HepG2 (cell line): ENCODE data around the gene TEKTIP1. TPM values are rescaled to one million over a fixed set of nuclear protein-coding genes. Genes with fewer than 3 reads are reported as not detected.
A peak's percentile ranks its signal among the peaks of the same experiment; 100 is the strongest.

Source experiments
- ASH2L ChIP-seq: fragments of 300-600, 200-600 bp; sonication (generic); IDR thresholded peaks from 2 replicates; pipeline ENCODE4 v1.7.0; 2017; ENCODE audit warnings: low read depth, mild to moderate bottlenecking, moderate library complexity, mixed read lengths, low read length; ENCODE audit not compliant: insufficient read length
- HDAC1 ChIP-seq: sonication (generic); formaldehyde crosslinking; IDR thresholded peaks from 2 replicates; pipeline ENCODE4 v1.5.1; 2020; ENCODE audit warnings: mild to moderate bottlenecking, missing genetic modification reagents
- KDM3A ChIP-seq: IDR thresholded peaks from 2 replicates; pipeline ENCODE4 v1.6.1; 2018; ENCODE audit warnings: low read depth, missing compliant biosample characterization
- MXI1 ChIP-seq: IDR thresholded peaks from 3 replicates; pipeline ENCODE4 v1.6.1; 2012; ENCODE audit warnings: low read depth, low read length, inconsistent platforms, borderline replicate concordance
- NR3C1 ChIP-seq: sonication (generic); formaldehyde crosslinking; IDR thresholded peaks from 2 replicates; pipeline ENCODE4 v1.4.0; 2020; ENCODE audit warnings: missing genetic modification reagents
- SNRNP70 ChIP-seq: fragments of 200-400 bp; formaldehyde crosslinking; IDR thresholded peaks from 2 replicates; pipeline ENCODE4 v1.6.1; 2017; ENCODE audit warnings: mild to moderate bottlenecking, low read depth, low read length, moderate library complexity
- TBP ChIP-seq: sonication (generic); formaldehyde crosslinking; IDR thresholded peaks from 2 replicates; pipeline ENCODE4 v1.5.0; 2020; ENCODE audit warnings: missing genetic modification reagents
- XRCC5 ChIP-seq: fragments of 200-400 bp; formaldehyde crosslinking; optimal IDR thresholded peaks from 2 replicates; pipeline ENCODE3; 2017; ENCODE audit warnings: mild to moderate bottlenecking, low read length
- ZNF652 ChIP-seq: IDR thresholded peaks from 2 replicates; pipeline ENCODE4 v1.6.1; 2016; ENCODE audit warnings: low read depth, borderline replicate concordance
- ZNF703 ChIP-seq: sonication (generic); formaldehyde crosslinking; IDR thresholded peaks from 2 replicates; pipeline ENCODE4 v1.5.1; 2020; ENCODE audit warnings: missing genetic modification reagents, mild to moderate bottlenecking, moderate library complexity, borderline replicate concordance
- ZNF709 ChIP-seq: sonication (generic); formaldehyde crosslinking; IDR thresholded peaks from 2 replicates; pipeline ENCODE4 v1.5.0; 2020; ENCODE audit warnings: mild to moderate bottlenecking, missing genetic modification reagents
- ZNF83 ChIP-seq: sonication (generic); formaldehyde crosslinking; IDR thresholded peaks from 2 replicates; pipeline ENCODE4 v1.4.0; 2020; ENCODE audit warnings: missing genetic modification reagents, mild to moderate bottlenecking, borderline replicate concordance
- polyA plus RNA-seq, 8 experiments: library from polyadenylated mRNA; depleted of rRNA in 3 of 8; stranded (reverse) in 7 of 8; unstranded in 1 of 8; fragments of >200 nt; fragmentation: Illumina TruSeq in 4 of 8; extraction: Trizol in 4 of 8; gene quantifications; 2 replicates each; pipeline versions ENCODE4 v1.2.1 to v1.2.3, GENCODE V29; 2011 to 2016; ENCODE audit warnings: low read depth in 4 of 8, missing spikeins in 1 of 8, mixed read lengths in 1 of 8; ENCODE audit not compliant: insufficient read depth in 1 of 8
- total RNA-seq, 5 experiments: library from RNA; depleted of rRNA; stranded (reverse); fragments of >200 nt; fragmentation: Illumina TruSeq; extraction: Trizol; gene quantifications; 2 replicates each; pipeline ENCODE4 v1.2.3, GENCODE V29; 2016; ENCODE audit warnings: low read depth in 1 of 5
- TF ChIP-seq, protein P1 (sequence below): sonication (generic); formaldehyde crosslinking; IDR thresholded peaks from 2 replicates; pipeline ENCODE4 v1.5.1; 2020; ENCODE audit warnings: mild to moderate bottlenecking, moderate library complexity, missing genetic modification reagents
- TF ChIP-seq, protein P2 (sequence below): sonication (generic); formaldehyde crosslinking; IDR thresholded peaks from 2 replicates; pipeline ENCODE4 v1.5.1; 2020; ENCODE audit warnings: mild to moderate bottlenecking, missing genetic modification reagents
- TF ChIP-seq, protein P3 (sequence below): sonication (generic); formaldehyde crosslinking; IDR thresholded peaks from 2 replicates; pipeline ENCODE4 v1.4.0; 2020; ENCODE audit warnings: missing genetic modification reagents, borderline replicate concordance

Gene TEKTIP1
- total and polyA plus RNA-seq, 2 of the 13 experiments (the other 11 are each of a cell fraction or from before 2014, with no cell fraction given): not detected

DNA sequence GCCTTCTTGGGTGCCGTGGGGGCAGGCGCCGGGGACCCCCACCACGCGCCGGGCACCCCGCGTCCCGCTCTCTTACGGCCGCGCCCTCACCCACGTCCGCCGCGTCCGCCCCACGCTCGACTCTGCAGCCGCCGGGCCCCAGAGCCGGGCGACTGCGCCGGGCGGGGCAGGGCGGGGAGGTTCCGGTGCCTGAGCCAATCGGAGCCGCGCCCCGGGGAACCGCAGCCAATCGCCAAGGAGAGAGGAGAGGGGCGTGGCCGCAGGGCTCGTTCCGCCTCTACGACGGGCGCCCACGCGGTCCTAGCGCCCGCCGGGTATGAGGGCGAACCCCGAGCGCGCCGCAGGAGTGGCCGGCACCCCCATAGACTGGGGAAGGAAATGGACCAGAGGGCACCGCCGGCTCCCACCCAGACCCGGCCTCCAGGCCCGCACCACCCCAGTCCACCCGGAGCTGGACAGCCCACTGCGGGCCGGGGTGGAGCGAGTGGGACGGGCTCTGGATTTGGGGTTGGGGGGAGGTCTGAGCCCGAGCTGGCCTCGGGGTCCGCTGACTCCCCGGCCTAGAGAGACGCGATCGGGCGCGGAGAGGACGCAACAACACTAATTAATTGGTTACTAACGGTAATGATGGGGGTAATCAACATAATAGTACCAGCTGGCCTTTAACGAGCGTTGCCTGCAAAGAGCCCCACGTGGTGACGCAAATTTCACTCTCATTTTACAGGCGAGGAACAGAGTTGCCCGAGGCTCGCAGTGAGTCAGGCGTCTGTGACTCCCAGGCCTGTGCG, 18.7 kb downstream of the TEKTIP1 start, which contains the start of gene MFSD12 (continued):
- TF ChIP-seq ZNF83 (CRISPR knock-in tag): no peak
- TF ChIP-seq XRCC5: peak; percentile 96
- TF ChIP-seq ASH2L: peak; percentile 59
- no peak for TF ChIP-seq ZNF703
- TF ChIP-seq, protein P1, sequence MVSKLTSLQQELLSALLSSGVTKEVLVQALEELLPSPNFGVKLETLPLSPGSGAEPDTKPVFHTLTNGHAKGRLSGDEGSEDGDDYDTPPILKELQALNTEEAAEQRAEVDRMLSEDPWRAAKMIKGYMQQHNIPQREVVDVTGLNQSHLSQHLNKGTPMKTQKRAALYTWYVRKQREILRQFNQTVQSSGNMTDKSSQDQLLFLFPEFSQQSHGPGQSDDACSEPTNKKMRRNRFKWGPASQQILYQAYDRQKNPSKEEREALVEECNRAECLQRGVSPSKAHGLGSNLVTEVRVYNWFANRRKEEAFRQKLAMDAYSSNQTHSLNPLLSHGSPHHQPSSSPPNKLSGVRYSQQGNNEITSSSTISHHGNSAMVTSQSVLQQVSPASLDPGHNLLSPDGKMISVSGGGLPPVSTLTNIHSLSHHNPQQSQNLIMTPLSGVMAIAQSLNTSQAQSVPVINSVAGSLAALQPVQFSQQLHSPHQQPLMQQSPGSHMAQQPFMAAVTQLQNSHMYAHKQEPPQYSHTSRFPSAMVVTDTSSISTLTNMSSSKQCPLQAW: peak; percentile 69; the same call in 1 of the 2 replicates
- TF ChIP-seq ZNF652: no peak
- TF ChIP-seq, protein P2, sequence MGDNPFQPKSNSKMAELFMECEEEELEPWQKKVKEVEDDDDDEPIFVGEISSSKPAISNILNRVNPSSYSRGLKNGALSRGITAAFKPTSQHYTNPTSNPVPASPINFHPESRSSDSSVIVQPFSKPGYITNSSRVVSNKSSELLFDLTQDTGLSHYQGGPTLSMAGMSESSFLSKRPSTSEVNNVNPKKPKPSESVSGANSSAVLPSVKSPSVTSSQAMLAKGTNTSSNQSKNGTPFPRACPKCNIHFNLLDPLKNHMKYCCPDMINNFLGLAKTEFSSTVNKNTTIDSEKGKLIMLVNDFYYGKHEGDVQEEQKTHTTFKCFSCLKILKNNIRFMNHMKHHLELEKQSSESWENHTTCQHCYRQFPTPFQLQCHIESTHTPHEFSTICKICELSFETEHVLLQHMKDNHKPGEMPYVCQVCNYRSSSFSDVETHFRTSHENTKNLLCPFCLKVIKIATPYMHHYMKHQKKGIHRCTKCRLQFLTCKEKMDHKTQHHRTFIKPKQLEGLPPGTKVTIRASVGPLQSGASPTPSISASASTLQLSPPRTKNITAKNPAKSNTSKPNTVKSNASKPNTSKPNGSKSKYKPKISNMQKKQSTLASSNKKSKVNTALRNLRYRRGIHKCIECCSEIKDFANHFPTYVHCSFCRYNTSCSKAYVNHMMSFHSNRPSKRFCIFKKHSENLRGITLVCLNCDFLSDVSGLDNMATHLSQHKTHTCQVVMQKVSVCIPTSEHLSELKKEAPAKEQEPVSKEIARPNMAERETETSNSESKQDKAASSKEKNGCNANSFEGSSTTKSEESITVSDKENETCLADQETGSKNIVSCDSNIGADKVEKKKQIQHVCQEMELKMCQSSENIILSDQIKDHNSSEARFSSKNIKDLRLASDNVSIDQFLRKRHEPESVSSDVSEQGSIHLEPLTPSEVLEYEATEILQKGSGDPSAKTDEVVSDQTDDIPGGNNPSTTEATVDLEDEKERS: no peak
- peak; percentile 66; the same call in 1 of the 3 replicates for TF ChIP-seq MXI1
- no peak for TF ChIP-seq TBP (CRISPR knock-in tag)
- TF ChIP-seq ZNF709: peak; percentile 72; the same call in 1 of the 2 replicates
- no peak for TF ChIP-seq NR3C1
- no peak for TF ChIP-seq SNRNP70
- TF ChIP-seq KDM3A (CRISPR knock-in tag): peak; percentile 62; the same call in 1 of the 2 replicates
- peak; percentile 71 for TF ChIP-seq HDAC1 (CRISPR knock-in tag)
- TF ChIP-seq, protein P3, sequence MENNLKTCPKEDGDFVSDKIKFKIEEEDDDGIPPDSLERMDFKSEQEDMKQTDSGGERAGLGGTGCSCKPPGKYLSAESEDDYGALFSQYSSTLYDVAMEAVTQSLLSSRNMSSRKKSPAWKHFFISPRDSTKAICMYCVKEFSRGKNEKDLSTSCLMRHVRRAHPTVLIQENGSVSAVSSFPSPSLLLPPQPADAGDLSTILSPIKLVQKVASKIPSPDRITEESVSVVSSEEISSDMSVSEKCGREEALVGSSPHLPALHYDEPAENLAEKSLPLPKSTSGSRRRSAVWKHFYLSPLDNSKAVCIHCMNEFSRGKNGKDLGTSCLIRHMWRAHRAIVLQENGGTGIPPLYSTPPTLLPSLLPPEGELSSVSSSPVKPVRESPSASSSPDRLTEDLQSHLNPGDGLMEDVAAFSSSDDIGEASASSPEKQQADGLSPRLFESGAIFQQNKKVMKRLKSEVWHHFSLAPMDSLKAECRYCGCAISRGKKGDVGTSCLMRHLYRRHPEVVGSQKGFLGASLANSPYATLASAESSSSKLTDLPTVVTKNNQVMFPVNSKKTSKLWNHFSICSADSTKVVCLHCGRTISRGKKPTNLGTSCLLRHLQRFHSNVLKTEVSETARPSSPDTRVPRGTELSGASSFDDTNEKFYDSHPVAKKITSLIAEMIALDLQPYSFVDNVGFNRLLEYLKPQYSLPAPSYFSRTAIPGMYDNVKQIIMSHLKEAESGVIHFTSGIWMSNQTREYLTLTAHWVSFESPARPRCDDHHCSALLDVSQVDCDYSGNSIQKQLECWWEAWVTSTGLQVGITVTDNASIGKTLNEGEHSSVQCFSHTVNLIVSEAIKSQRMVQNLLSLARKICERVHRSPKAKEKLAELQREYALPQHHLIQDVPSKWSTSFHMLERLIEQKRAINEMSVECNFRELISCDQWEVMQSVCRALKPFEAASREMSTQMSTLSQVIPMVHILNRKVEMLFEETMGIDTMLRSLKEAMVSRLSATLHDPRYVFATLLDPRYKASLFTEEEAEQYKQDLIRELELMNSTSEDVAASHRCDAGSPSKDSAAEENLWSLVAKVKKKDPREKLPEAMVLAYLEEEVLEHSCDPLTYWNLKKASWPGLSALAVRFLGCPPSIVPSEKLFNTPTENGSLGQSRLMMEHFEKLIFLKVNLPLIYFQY (CRISPR knock-in tag): no peak
